ENCODE measurements around the gene CLIP4.
A peak's percentile ranks its signal among the peaks of the same experiment; 100 is the strongest.

The CLIP4 gene

DNA sequence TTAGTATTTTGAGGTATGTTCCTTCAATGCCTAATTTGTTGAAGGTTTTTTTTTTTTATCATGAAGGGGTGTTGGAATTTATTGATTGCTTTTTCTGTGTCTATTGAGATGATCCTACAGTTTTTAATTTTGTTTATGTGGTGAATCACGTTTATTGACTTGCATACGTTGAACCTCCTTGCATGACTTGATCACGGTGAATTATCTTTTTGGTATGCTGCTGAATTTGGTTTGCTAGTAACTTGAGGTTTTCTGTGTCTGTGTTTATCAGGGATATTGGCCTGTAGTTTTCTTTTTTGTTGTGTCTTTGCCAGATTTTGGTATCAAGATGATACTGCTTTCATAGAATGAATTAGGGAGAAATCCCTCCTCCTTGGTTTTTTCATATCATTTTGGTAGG is 23.9 kb downstream of the CLIP4 start:
- no peak for DNase-seq

DNA sequence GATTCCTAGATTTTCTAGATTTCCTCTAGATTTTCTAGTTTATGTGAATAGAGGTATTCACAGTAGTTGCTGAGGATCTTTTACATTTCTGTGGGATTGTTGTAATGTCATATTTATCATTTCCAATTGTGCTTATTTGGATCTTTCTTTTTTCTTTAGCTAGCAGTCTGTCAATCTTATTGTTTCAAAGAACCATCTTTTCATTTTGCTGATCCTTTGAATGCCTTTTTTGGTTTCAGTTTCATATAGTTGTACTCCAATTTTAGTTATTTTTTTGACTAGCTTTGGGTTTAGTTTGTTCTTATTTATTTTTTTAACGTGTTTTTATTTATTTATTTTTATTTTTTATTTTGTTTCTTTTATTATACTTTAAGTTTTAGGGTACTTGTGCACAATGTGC is 24.5 kb downstream of the CLIP4 start:
- no peak for DNase-seq

DNA sequence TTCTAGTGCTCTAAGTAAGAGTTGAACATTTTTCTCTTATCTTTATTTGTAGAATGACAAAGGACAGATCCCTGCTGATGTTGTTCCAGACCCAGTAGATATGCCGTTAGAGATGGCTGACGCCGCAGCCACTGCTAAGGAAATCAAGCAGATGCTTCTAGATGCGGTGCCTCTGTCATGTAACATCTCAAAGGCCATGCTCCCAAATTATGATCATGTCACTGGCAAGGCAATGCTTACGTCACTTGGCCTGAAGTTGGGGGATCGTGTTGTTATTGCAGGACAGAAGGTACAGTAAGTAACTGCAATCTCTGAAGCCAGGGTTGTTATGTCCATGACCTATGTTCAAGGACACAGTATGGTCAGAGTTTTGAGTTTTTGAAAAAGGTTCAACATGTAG is 28.4 kb downstream of the CLIP4 start:
- no peak for DNase-seq

DNA sequence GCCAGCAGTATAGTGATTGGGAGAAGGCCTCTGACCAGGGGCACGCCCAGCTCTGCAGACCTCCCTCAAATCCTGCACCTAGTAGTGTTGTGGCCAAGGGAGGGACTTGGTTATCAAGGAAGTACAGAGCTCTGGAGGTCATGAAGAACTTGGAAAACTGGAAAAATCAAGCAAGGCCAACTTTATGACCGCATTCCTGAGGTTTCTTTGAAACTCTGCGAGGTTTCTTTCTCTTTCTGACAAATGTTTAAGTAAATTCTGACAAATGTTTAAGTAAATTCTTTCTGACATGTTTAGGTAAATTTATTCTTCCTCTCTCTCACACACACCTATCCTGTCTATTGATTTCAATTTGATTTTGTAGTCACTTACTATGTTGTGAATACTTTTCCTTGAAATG is 31.0 kb downstream of the CLIP4 start:
- no peak for DNase-seq

DNA sequence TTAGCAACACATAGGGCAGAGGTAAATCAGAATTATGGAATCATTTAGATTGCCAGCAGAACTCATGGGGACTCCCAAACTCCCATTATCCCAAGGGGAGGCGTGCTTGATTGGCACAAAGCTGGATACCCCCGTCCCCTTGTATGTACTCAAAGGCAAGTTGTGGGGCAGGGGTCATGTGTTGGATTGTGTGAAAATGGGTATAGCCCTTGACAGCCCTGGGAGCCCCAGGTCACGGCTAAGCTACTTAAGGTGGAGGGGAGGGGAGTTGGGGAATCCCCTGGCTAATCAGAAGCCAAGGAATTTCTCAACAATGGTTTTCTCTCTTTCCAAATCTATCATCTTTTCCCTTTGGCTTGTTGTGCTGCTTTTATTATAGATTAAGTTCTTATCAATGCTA is 32.7 kb downstream of the CLIP4 start:
- DNase-seq, result no peak

DNA sequence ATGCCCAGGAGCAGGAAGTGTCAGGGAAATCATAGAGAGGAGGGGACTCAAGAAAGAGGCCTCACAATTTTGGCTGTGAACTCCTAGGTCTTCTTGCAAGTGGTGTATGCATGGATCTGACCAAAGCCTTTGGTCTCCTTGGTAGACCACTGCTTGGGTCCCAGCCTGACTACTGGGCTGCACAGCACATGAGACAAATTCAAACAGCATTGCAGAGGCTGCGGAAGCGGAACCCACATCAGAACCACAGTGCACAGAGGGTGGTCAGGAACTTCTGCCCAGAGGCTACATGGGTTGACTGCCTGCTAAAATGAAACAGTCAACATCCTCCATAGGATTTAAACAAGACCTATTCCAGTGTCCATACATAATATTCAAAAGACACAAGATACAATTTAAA is 39.4 kb downstream of the CLIP4 start:
- DNase-seq, result no peak

DNA sequence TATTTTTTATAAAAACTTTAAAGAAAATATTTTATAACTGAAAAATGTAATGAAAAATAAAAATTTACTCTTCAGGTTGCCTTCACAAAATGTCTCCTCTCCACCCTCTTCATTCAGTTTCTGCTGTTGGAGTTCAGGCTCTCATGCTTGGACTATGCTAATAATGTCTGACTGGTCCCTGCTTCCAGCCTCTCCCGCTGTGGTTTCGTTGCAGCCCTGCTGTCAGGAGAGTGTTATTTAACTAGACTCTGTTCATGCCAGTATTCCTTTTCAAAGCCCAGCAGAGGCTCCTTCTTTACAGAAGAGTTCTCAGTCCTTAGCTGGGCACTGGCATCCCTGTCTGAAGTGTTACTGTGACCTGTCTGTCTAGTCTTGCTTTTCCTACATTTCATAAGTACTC is 40.4 kb downstream of the CLIP4 start:
- DNase-seq, result no peak

DNA sequence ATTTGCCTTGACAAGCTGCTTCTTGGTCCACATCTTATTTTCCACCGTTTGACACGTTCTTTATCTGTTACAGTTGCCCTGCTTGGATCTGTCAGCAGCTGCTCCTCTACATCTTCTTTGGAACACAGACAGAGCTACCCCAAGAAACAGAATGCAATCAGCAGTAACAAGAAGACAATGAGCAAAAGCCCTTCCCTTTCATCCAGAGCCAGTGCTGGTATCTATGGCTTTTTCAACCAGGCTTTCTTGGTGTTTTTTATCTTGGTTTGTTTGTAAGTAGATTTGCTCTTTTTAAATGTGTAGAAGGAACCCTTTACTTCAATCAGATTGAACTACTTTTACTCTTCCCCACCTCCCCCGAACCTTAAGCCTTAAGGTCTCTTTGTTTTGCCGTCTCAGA is 41.9 kb downstream of the CLIP4 start:
- no peak for DNase-seq

DNA sequence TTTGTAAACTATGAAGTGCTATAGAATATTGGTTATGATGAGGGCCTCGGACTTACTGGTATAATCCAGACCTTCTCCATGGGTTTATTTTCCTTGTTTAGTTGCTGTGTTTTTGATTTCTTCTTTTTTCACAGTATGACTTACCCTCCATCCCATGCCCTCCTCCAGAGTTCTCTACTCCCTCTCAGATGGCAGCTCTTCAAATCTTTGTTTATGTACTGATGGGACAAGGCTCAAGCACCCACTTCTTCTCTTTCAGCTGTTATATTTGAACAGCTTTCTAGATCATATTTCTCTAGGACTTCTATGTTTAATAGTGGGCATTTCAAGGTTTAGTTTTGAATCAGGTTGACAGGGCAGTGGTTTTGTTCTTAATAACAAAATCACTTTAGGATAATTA is 43.9 kb downstream of the CLIP4 start:
- DNase-seq, result no peak

DNA sequence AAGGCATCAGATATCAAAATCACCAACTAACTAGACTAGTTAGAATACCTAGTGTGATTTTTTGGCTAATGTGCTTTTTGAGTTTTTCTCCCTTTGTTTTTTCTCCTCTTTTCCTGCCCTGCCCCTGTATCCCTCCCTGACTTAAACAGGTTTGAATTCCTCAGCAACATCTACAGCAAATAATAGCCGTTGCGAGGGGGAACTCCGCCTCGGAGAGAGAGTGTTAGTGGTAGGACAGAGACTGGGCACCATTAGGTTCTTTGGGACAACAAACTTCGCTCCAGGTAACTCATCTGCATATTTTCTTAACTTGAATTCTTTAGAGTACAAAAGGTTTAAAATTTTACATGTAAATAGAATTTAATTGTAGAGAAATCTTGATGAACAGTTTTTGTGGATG is 45.0 kb downstream of the CLIP4 start:
- no peak for DNase-seq

DNA sequence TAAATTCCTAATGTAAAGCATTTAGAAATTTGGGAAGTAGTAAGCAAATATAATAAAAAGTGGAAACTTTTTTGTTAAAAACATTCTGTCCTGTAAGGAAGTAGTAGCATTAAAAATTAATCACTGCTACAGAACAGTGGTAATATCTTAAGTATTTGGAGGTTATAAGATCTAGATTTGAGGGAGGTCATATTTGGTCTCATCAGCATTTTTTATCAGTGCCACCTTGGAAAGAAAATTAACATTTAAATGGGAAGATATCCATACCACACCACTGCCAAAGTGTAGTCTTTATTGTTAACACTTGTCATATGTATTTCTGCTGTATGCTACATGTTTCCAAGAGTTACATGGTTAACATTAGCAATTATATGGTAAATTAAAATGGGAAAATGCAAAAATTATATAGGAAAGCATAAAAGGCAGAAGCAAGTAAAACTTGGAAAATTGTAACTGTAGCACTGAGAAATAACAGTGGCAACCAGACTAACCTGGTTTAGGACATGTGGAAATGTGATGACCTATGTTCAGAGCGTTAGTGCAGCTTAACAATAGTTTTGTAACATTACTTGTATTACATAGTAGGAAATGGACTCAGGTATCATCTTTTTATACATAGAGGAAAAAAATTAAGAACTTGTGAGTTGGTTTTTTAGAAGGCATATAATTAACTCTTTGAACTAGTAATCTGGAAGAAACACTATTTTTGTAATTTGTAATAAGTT is 47.2 kb downstream of the CLIP4 start:
- DNase-seq, result no peak

DNA sequence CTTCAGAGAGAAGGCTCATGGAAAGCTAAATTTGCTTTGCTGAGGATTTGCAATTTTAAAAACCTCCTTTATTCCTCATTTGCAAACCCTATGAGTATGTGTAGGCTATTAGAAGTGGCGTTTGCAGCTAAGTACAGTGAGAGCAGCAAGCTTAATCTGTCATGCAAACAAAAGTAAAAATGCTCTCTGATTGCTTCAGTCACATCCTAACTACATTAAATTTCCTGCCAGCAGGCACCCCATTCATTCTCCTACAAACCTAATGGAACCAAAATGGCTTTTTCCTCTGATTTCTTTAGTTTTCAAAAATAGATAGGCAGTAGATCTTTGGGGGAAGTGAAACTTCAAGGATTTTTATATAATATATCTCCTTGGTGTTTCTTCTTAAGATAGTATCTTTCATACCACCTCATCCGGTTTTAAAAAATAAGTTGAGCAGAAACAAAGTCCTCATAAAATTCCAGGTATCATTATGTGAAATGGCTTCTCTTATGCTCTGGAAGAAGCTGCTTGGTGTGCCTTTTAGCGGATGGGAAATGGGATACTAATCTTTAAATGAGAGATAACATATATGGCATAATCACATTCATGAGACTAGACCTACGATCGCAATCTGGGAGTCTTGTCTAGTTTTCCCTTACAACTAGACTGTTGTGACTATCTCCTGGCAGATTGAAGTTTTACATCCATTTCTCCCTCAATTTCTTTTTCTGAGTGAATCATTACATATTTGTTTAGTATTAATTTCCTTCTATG is 49.1 kb downstream of the CLIP4 start:
- no peak for DNase-seq

DNA sequence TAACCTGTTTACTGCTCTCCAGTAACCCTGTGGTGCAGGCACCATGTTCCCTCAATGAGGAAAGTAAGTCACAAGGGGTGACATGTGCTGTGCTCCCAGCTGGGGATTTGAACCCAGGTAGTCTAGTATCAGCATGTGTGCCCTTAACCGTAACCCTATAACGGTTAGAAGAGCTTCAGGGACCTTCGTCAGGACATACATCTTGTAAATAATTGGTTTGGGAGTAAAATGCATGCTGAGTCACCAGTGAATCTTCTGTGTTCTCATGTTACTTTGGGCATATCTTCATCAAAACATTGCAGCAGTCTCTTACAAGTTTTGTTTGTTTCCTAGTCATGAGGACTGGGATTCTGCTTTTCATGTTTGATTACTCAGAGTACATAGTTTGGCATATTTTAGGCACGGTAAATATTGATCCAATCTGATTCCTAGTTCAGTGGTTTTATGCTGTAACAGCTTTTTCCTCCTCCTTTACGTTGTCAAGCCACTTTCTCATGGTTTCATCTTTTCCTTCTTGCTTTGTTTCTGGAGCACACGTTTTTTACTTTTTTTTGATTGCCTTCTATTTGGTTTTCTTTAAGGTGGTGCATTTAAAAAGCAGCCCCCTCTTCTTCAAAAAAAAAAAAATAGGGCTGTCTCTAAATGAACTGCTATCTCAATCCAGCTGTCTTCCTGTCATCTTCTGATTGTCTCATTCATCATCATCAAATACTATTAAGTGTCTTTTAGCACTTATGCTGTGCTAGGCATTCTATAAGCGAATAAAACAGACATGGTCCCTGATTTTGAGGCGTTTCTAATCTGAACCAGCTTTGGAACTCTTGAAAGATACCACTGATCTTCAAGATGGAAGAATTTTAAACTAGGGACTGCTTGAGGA is 50.4 kb downstream of the CLIP4 start:
- peak in 1 of 2 experiments; percentile 35 for DNase-seq

DNA sequence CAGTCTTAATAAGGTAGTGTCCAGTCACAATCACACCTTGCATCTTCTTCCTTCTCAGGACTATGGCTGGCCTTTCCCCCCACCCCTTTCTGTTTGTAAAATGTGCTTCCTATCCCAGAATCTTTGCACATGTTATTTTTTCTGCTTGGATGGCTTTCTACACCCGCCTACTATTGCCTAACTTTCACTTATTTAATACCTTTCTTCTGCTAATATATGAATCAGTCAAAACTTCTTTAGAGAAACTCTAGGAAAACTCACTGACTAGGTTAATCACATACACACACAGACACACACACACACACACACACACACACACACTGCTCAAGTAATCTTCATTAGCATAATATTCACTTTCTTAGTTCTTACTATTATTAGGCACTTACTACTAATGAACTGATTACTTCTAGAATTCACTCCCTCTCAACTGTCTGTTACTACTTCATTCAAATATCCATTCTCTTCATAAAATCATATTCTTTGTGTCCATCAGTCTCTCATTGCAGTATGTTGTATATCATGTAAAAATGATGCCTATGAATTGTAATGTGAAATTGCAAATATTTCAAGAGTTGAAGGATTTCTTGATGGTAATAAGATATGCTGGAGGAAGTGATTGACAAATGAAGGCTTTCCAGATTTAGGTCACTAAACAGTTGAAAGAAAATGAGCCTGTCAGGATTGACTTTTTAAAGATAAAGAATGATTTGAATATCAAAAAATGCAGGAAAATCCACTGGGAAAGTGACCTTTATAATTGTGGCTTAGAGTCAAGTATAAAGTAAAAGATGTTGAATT is 51.2 kb downstream of the CLIP4 start:
- no peak for DNase-seq

DNA sequence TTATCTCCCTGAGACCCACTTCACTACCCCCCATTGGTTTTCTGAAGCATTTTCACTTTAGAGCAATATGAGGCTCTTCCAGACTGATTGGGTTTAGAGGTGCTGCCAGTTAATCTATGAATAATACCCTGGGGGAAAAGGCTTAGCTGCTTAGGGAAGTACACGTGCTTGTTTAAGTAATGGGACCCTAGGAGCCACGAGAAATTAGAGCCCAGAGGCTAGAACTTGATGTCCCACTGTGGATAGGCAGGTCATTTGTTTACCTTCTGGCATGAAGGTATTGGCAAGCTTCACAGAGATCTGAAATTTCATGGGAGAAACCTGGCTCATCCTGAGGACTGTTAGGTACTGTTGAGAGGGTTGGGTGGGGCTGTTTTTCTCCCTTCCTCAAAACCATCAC is 59.7 kb downstream of the CLIP4 start:
- no peak for DNase-seq

DNA sequence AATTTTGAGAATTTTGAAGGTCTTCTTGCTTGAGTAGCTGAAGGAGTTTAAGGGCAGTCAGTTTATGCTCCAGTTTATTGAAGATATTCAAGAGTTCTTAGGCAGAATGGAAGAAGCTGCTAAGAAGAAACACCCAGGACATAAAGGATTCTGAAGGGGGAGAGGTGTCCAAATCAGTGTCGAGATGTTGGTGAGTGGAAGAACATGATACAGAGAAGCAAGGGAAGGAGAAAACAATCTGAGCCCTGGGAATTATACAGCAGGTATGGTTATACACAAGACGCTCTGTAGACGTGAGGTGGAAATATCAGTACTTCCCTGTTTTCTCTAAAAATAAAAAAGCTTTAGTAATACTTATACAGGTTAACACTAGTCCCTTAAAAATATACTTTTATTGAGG is 60.1 kb downstream of the CLIP4 start:
- no peak for DNase-seq

DNA sequence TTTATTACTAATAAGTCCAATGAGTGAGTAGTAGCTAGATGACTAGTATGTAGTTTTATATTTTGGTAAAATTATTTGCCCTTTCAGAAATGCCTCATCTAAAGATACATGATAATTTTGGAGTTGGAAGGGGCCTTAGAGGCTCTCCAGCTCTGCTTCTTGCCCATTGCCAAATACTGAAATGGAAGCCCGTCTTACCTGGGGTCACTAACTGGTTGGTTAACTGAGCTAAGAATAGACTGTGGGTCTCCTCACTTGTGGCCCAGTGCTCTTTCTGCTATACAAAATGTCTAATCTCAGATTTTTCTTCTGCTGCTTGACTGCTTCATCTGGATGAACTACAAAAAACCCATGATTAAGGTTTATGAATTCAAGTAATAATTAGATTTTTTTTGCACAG is 67.1 kb downstream of the CLIP4 start:
- DNase-seq, result no peak

DNA sequence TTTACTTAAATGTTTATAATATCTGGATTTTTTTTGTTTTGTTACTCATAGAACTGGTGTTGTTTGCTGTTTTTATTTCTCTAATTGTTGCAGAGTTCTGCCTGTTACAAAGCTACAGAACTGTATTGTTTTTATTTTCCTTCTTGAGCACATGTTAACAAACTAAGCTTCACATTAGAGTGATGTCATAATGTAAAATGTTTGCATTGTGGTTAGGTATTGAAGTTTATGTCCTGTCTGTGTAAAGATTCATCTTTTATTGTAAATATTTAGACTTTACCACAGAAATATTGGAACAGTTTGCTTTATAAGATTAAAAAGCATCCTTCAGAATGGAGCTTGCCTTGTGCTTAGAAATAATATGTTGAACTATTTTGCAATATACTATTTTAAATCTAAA is 67.7 kb downstream of the CLIP4 start:
- DNase-seq, result no peak

DNA sequence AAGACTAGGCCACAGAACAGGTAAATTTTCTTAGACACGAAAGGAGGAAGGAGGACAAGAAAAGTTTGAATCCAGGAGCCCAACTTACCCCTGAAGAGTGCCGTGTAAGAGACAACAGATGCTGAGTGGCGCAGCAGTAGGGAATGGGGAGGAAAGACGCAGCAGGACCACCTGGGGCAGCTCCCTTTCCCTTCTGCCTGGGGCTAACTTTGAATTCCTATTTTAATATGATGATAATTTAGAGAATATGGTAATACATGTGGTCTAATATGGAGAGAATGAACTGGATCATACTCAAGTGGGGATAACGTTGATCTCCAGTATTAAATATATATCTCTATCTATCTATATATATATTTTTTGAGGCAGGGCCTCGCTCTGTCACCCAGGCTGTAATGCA is 69.3 kb downstream of the CLIP4 start:
- no peak for DNase-seq

DNA sequence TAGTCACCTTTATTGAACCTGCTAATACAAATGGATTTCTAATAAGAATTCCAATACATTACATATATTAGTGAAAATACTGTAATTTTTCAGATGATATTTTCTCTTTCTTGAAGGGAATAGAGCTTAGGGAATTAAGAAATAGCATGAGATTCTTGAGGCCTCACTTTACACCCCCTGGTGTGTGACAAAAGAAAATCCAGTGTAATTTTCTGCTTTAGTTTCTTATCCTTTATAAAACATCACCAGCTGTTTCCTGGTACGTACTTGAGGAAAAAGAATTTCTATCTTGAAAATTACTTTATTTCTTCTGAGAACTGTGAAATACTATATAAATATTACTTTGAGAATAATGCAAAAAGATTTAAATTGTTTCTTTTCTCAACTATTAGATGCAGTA is 71.6 kb downstream of the CLIP4 start:
- no peak for DNase-seq

DNA sequence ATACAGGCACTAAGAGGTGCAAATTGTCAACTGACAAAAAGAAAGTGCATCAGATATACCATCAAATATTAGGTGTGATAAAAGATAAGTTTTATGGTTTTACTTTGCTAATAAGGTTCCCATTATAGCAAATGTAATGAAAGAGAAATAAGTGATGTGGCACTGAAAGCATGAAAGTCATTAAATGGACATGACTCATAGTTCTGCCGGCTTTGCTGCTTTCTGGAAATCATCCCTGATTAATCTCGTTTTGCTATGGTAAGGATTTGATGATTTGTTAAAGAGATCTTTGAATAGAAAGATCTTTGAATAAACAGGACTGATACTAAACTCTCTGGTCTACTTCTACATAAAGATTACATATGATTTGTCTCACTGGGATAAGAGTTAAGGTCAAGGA is 72.7 kb downstream of the CLIP4 start:
- DNase-seq, result no peak

DNA sequence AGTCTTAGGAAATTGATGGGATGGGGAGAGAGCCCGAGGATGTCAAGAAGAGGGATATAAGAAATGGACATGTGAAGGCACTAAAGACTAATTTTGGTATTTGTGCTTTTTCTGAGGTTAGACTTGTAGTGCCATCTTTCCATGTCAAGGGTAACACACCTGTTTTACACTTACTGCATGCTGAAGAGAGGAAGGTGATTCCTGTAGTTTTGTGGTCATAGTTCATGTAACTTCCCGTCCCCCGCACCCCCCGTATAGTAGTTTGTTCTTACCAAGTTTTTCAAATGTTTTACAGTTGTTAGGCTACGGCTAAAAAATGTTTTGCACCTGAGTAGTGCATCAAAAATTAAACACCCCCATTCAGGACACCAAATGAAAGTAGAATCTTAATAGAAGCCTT is 73.8 kb downstream of the CLIP4 start:
- no peak for DNase-seq

DNA sequence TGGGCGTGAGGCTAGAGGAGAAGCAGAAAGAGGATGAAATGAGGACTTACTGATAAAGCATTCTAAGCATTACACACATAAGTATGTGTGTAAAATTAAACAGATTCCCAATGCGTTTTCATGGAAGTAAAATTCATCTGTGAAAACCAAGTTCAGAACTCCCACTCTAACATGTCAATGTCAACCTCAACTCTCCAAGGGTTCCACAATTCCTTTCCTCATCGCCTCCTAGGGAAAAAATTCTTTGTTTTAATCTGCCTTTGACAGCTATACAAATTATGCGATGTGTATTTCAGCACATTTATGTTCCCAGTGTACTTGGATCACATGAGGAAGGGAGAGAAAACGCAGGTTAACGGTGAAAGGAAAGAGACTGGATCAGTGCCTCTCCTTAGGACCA is 76.6 kb downstream of the CLIP4 start:
- DNase-seq, result no peak
